Stimulated activated naive CD8-positive, alpha-beta T cell treated with anti-CD3 and anti-CD28 coated beads, Interleukin-15, Interleukin-2, amounts not matched to agents 100 ng/mL and 50 ng/mL, for 24 hours (primary cell): ENCODE results near the gene FIP1L1.

Experiments used
- H3K27ac Mint-ChIP-seq: one replicate; pipeline ENCODE4 v1.8.0; 2021; ENCODE audit warnings: mild to moderate bottlenecking, mixed read lengths
- H3K27me3 Mint-ChIP-seq: one replicate; pipeline ENCODE4 v1.8.0; 2021; ENCODE audit warnings: mixed read lengths
- H3K36me3 Mint-ChIP-seq: one replicate; pipeline ENCODE4 v1.8.0; 2021; ENCODE audit warnings: low read depth, mixed read lengths
- H3K4me1 Mint-ChIP-seq: one replicate; pipeline ENCODE4 v1.8.0; 2021; ENCODE audit warnings: low read depth, mixed read lengths
- H3K4me3 Mint-ChIP-seq: one replicate; pipeline ENCODE4 v1.8.0; 2021; ENCODE audit warnings: mild to moderate bottlenecking, mixed read lengths
- H3K9me3 Mint-ChIP-seq: one replicate; pipeline ENCODE4 v1.8.0; 2021; ENCODE audit warnings: mixed read lengths

Gene FIP1L1

DNA sequence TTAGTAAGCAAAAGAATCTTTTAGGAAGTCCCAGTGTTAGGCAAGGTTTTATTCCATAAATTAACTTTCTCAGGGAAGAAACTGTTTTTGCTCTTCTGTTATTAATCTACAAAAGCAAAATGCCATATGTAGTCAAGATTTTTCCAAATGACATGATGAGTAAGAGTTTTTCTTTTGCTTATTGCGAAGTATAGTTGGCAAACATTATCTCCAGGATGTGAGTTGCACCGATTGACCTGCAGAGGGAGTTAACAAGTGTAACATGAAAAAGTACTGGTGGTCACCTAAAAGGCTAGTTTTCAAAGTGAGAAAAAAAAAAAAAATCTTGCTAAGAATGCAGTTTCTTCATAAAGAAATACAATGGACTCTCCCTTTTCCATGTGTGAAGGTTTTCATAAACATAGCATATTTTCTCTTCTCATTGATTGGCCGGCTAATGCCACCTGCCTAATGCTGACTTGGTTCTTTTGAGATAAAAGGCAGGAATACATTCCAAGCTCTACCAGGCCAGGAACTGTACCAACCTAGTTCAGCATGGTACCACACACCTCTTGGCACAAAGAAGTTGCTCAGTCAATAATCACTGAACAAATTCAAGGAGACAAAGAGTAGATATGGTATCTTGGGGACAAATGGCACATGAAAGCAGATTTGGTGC is 113.7 kb downstream of the FIP1L1 start:
- Mint-ChIP-seq H3K4me1 (no peaks in the 10 kb centered on the region), H3K9me3 (no peaks in the 10 kb centered on the region), H3K36me3 (no peaks in the 10 kb centered on the region), H3K27ac (no peak overlapping the region), H3K4me3 (no peak overlapping the region), H3K27me3 (peaks cover 29% of the 10 kb centered on the region)

DNA sequence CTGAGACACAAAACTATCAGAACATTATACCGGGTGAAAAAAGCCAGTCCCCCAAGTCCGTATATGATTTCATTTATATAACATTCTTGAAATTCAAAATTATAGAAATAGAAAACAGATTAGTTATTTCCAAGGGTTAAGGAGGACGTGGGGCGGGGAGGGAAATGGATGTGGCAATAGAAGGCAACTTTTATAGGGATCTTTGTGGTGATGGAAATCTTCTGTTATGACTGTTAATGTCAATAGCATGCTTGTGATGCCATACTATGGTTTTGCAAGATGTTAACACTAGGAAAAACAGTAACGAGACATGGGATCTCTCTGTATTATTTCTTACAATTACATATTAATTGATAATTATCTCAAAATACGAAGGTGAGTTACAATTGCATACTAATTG is 117.4 kb downstream of the FIP1L1 start:
- Mint-ChIP-seq H3K27ac (no peak overlapping the region), H3K4me1 (no peaks in the 10 kb centered on the region), H3K27me3 (peaks cover 13% of the 10 kb centered on the region), H3K36me3 (no peaks in the 10 kb centered on the region), H3K9me3 (no peaks in the 10 kb centered on the region), H3K4me3 (no peak overlapping the region)

DNA sequence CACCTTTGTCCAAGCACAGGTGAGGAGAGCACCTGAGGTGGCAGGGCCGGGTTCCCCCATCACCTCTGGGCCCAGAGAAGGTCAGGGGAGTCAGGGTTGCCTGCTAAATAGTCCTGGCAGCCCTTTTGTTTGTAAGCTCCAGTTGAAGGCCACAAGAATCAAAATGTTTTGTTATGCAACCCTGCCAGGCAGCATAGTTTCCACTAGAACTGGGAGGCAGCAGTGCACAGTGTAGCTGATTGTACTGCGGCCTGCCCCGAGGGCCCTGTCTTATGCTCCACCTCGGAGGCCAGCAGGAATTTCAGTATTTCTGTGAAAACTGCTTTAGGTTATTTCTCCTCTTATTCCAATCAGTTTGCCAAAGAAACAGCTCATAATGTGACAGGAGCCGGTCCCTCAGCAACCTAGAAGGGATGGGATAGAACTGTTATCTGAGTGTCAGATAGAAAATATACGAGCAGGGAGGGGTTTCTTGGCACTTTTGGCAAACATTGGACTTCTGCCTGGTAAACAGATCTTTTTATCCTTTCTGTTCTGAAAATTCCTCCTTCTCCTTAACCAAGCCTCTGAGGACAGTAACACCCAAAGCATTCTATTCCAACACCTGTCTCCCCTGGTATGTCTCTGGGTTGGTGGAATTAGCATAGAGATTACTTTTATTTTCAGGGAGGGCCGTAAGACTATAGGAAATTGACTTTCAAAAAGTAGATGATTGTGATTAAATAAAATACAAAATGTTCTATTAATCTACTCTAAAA is 120.2 kb downstream of the FIP1L1 start:
- H3K27me3 Mint-ChIP-seq: peaks cover 3% of the 10 kb centered on the region
- H3K9me3 Mint-ChIP-seq: no peaks in the 10 kb centered on the region
- H3K27ac Mint-ChIP-seq: no peak overlapping the region
- H3K4me3 Mint-ChIP-seq: no peak overlapping the region
- H3K36me3 Mint-ChIP-seq: no peaks in the 10 kb centered on the region
- no peaks in the 10 kb centered on the region for H3K4me1 Mint-ChIP-seq

DNA sequence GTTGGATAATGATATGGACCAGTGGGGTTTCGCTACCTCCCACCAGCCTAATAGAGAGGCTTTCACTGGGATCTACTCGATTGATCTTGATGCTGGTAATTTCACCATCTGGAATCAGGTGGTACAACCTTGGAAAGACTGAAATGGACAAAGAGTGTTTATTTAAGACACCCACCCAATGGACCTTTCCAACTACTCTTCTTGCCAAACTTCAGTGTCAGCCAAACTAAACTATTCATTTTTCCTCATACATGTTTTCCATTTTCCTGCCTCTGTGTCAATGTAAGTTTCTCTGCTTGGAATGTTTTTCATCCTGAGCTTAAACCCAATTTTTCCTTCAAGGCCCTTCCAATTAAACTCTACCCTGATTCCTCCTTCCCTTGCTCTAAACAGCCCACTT is 121.3 kb downstream of the FIP1L1 start:
- peaks cover 5% of the 10 kb centered on the region for H3K27me3 Mint-ChIP-seq

DNA sequence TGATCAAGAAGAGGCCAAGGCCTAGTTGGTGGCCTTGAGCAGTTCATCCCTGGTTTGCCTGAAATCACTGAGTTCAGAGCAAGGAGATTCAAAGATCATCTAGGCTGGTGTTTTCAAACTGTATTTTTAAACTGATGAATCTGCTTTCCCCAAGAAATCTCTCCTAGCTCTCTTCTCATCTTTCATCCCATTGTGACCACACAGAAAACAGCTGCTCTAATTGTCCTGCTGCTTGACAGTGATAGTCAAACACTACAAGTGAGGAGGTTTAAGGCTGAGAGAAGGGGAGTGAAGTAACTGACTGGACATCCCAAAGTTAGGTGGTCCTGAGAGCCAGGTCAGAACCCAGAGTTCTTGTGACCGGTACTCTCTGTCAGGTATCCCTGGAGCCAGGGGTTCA is 122.3 kb downstream of the FIP1L1 start:
- Mint-ChIP-seq H3K4me3 (no peak overlapping the region), H3K36me3 (no peaks in the 10 kb centered on the region), H3K4me1 (no peaks in the 10 kb centered on the region), H3K9me3 (no peaks in the 10 kb centered on the region), H3K27ac (no peak overlapping the region), H3K27me3 (peaks cover 3% of the 10 kb centered on the region)

More for the DNA sequence above, 121.3 kb downstream of the FIP1L1 start:
- no peaks in the 10 kb centered on the region for H3K4me1 Mint-ChIP-seq
- no peaks in the 10 kb centered on the region for H3K9me3 Mint-ChIP-seq
- H3K27ac Mint-ChIP-seq: no peak overlapping the region
- no peak overlapping the region for H3K4me3 Mint-ChIP-seq
- H3K36me3 Mint-ChIP-seq: no peaks in the 10 kb centered on the region

DNA sequence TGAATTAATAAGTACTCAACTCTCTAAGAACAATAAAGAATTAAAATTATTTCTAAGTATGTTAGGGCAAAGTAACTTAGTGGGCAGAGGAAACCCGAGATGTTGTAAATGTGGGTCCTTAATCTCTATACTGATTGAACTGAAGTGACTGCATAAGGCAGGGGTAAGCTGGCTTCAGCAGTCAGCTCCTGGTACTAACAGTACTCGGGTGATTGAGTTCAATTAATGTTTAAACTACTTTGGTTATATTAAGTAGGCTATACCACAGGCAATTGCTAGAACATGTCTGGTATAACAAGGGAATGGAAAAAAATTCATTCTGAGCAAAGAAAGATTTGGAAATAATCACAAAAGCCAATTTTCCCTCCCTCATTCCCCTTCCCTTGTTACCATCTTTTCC is 123.1 kb downstream of the FIP1L1 start:
- Mint-ChIP-seq H3K4me1 (no peaks in the 10 kb centered on the region), H3K4me3 (no peak overlapping the region), H3K27ac (no peak overlapping the region), H3K9me3 (no peaks in the 10 kb centered on the region), H3K36me3 (no peaks in the 10 kb centered on the region), H3K27me3 (peaks cover 3% of the 10 kb centered on the region)

DNA sequence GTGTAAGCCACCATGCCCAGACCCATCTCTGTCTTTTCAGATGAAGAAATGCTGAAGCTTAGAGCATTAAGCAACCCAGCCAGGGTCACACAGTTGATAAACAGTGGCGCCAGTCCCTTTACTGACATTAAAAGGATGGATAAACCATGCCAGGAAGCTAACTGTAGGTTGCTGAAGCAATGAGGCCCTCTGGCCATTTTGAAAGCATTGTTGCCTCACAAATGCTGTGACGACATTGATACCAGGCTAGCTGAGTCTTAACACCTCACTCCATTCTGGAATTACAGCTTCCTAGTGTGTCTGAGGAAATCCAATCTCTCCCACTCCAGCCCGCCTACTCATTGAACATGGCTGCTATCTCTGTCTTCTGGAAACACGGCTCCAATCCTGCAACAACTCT is 124.1 kb downstream of the FIP1L1 start:
- no peak overlapping the region for H3K4me3 Mint-ChIP-seq
- peaks cover 3% of the 10 kb centered on the region for H3K27me3 Mint-ChIP-seq
- no peaks in the 10 kb centered on the region for H3K4me1 Mint-ChIP-seq
- no peak overlapping the region for H3K27ac Mint-ChIP-seq
- no peaks in the 10 kb centered on the region for H3K9me3 Mint-ChIP-seq
- H3K36me3 Mint-ChIP-seq: no peaks in the 10 kb centered on the region

DNA sequence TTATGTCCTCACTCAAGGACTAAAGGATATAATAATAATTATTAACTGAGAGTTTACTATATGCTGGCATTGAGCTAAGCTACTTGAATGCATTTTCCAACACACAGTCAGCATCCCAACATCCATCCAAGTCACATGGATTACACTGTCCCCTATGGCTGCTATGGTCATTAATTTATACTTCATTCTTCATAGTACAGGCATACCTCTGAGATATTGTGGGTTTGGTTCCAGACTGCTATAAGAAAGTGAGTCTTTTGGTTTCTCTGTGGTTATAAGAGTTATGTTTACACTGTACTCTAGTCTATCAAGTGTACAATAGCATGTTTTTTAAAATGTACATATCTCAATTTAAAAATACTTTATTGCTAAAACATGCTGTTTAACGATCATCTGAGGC is 124.7 kb downstream of the FIP1L1 start:
- Mint-ChIP-seq H3K9me3 (no peaks in the 10 kb centered on the region), H3K27me3 (peaks cover 3% of the 10 kb centered on the region), H3K4me1 (no peaks in the 10 kb centered on the region), H3K27ac (no peak overlapping the region), H3K4me3 (no peak overlapping the region), H3K36me3 (no peaks in the 10 kb centered on the region)

DNA sequence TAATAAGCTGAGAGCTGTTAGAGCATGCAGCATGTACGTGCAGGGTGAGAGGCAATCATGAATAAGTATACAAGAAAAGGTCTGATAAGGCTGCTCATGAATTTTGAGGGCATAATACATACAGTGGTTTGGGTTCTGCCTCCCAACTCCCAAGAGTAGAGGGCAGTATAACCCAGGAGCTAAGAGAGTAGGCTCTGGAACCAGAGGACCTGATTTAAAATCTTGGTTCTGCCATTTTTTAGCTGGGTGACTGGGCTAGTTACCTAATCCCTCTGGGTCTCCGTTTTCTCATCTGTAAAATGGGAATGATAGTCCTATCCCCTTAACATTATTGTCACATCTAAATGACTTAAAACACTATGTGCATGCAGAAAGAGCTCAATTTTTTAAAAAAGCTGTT is 128.5 kb downstream of the FIP1L1 start:
- no peaks in the 10 kb centered on the region for H3K36me3 Mint-ChIP-seq
- H3K4me3 Mint-ChIP-seq: no peak overlapping the region
- H3K4me1 Mint-ChIP-seq: no peaks in the 10 kb centered on the region
- no peaks in the 10 kb centered on the region for H3K9me3 Mint-ChIP-seq
- H3K27ac Mint-ChIP-seq: no peak overlapping the region
- H3K27me3 Mint-ChIP-seq: peaks cover 7% of the 10 kb centered on the region

DNA sequence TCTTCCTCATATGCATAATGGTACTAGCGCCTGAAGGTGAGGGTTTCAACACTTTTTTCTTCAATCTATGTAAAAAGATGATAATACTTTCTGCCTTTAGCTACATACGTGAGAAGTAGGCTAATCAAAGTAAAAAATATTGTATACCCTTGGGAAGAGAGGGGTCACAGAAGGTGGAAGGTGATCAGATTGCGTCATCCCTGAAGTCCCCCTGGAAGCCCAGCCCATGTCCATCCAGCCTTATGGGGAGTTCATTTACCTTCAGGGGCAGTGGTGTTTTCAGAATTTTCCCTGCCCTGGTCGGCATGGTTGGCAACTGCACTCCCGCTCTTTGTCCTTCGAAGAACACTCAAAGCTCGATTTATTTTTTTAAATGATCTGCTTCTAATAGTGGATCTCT is 129.6 kb downstream of the FIP1L1 start:
- no peaks in the 10 kb centered on the region for H3K9me3 Mint-ChIP-seq
- H3K27ac Mint-ChIP-seq: no peak overlapping the region
- no peak overlapping the region for H3K4me3 Mint-ChIP-seq
- H3K4me1 Mint-ChIP-seq: no peaks in the 10 kb centered on the region
- peaks cover 13% of the 10 kb centered on the region for H3K27me3 Mint-ChIP-seq
- no peaks in the 10 kb centered on the region for H3K36me3 Mint-ChIP-seq

DNA sequence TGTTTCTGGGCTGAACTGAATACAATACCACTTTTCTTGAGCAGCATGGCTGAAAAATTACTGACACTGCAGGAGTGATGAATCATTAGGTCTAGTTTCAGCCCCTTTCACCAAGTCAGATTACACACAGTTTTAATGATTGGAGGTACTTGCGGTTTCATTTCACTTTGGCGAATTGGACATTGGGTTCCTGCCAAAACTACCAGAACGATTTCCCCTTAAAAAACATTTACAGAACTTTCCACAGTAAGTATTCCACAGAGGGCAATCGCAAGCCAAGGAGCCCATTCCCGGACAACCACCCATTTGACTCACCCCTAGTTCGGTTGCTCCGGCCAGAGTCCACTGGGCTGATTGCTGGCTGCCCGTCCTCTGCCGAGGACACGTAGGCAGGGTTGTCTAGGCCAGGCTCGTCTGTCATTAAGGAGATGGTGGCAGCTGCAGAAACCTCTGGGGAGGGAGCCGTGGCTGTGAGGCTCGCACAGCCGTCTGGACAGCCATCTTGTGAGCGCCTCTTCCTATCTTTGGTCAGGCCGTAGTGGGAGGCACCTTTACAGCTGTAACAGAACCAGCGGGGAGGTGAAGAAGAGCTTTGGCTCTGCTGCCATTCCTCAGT is 130.3 kb downstream of the FIP1L1 start:
- no peak overlapping the region for H3K4me3 Mint-ChIP-seq
- H3K27me3 Mint-ChIP-seq: peaks cover 13% of the 10 kb centered on the region
- no peak overlapping the region for H3K27ac Mint-ChIP-seq
- H3K4me1 Mint-ChIP-seq: no peaks in the 10 kb centered on the region
- H3K36me3 Mint-ChIP-seq: no peaks in the 10 kb centered on the region
- no peaks in the 10 kb centered on the region for H3K9me3 Mint-ChIP-seq

DNA sequence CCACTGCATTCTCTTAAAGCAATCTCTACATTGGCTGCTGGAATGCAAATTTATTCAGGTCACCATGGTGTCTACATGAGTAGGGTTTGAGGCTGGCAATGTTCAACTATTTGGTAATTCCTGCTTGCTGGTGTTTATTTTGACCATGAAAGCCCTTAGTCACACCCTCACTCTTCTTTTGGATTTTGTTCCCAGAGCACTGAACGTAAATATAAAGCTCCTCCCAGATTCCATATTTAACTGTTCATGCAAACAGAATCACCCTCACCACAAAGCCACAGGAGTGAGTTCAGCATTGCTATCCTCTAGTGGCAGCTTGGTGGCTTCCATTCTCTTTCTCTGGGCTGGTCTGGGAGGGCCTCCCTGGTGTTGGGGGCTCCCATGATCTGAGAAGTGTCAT is 131.0 kb downstream of the FIP1L1 start:
- H3K4me3 Mint-ChIP-seq: no peak overlapping the region
- H3K4me1 Mint-ChIP-seq: no peaks in the 10 kb centered on the region
- H3K27me3 Mint-ChIP-seq: peaks cover 10% of the 10 kb centered on the region
- H3K36me3 Mint-ChIP-seq: no peaks in the 10 kb centered on the region
- no peak overlapping the region for H3K27ac Mint-ChIP-seq
- H3K9me3 Mint-ChIP-seq: no peaks in the 10 kb centered on the region

DNA sequence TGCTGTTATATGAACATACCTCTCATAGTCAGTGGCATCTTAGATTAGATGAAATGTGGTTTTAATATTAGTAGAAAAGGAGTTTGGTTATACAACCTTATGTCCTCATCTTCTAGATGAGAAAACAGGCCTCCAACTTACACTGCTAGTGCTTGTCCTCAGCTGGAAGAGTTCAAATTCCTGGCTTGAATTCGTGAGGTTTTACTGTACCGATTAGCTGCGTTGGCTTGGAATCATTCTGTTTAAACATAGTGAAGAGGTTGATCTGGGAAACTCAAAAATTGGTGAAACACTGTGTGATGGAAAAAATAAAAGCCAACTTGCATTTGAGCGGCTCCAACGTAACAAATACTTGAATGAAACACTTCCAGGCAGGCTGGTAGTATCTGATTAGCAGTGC is 132.9 kb downstream of the FIP1L1 start:
- H3K36me3 Mint-ChIP-seq: no peaks in the 10 kb centered on the region
- H3K4me3 Mint-ChIP-seq: no peak overlapping the region
- no peaks in the 10 kb centered on the region for H3K9me3 Mint-ChIP-seq
- no peaks in the 10 kb centered on the region for H3K4me1 Mint-ChIP-seq
- H3K27me3 Mint-ChIP-seq: peaks cover 10% of the 10 kb centered on the region
- no peak overlapping the region for H3K27ac Mint-ChIP-seq
